GM21423 (cell line): ENCODE measurements around the gene GFRA1.

Experiments used
- ATAC-seq: cut with Tn5 transposase; IDR thresholded peaks from one replicate; pipeline ENCODE4 v1.9.1; 2021; ENCODE audit warnings: mild to moderate bottlenecking, moderate library complexity; ENCODE audit not compliant: unreplicated experiment

Gene GFRA1

GRCh38 chr10:116108095-116108494 lies 164.9 kb downstream of the GFRA1 start:
- no peak for ATAC-seq

DNA sequence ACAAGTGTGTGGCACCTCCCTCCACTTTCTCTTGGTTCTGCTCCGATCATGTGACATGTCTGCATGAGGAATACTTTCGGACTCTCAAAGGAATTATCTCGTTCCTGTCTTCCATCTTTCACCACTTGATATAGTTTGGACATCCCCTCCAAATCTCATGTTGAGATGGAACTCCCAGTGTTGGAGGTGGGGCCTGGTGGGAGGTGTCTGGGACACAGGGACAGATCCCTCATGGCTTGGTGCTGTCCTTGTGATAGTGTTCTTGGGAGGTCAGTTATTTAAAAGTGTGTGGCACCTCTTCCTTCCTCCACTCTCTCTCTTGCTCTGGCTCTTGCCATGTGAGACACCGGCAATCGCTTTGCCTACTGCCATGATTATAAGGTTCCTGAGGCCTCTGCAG lies 166.4 kb downstream of the GFRA1 start:
- ATAC-seq: no peak

GRCh38 chr10:116105264-116105663 lies 167.7 kb downstream of the GFRA1 start:
- ATAC-seq: no peak

DNA sequence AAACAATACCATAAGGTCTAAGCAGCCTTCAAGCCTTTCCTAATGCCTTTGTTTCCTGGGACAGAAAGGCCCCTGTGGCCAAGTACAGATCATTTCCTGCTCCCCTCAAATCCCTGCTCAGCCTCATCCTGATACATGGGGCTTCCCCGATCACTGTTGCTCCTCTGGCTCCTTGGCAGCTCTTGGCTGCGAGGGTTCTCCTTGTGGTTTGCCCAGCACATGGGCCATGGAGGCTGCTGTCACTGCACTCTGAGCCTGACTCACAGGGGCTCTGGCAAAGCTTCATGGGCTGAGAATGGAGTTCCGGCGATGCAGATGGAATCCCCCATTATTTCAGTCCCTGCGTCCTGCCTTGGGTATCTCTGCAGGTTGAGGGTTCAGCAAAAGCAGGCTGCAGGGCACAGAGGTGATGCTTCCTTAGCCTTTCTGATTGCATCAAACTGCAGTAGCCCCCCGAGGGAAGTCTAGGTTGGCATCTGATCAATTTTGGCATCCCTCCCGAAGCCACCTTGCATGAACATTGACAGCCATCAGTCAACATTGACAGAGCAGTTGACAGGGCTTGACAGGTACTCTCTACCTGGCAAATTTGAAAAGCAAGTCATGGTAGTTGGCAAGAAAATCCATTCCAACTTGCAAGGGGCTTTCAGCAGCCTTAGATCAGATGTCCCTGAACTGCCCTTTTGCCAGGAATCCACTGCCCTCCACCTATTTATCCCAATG lies 168.6 kb downstream of the GFRA1 start:
- no peak for ATAC-seq

DNA sequence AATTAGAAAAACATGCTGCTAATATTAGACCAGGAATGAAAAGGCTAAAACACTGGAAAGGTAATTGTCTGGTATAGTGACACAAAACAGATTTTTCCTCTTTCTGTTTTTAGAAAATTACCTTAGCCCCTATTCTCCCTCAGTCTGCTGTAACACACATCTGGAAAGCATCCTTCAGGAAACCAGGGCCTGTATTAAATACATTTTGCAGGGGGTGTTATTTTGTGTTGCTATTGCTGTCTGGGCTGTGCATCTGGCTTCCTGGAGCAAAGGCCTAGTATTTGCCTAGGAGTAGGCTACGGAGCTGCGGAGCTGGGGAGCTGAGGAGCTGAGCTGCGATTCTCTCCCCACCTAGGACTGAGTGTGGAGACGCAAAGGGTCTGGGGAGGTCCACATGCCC lies 169.3 kb downstream of the GFRA1 start:
- ATAC-seq: no peak

DNA sequence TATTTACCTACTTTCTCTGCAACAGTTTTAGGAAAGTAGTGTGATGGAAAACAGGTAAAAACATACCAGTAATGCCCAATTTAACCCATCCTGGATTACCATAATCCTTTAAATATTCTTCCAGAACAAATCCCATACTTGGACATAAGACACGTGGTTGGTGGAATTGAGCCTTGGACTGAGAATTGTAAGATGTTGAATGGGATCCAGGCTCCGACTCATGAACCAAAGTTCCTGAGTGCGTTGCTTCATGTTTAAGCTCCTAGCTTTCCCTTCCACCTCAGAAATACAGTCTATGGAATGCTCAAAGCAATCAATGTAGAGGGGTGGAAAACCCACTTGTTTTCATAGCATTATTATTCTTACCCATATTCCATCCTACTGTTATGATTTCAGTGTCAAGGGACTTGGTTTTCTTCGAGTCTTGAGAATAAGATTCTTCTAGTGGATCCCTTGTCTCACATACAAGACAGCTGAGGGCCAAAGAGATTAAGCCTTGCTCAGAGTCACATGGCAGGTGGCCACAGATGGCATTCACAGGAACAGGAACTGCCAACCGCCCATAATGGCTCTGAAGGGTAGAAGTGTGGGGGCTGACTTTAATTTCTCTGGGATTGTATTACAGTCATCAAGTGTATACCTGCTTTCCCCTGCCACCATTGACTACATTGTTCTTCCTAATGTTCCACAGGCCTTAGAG lies 171.2 kb downstream of the GFRA1 start:
- no peak for ATAC-seq

GRCh38 chr10:116100984-116101383 lies 172.0 kb downstream of the GFRA1 start:
- no peak for ATAC-seq

- no peak for ATAC-seq
Measured at GRCh38 chr10:116099023-116099420, 174.0 kb downstream of the GFRA1 start.

- no peak for ATAC-seq
Measured at GRCh38 chr10:116098411-116099022, 174.5 kb downstream of the GFRA1 start.

GRCh38 chr10:116097239-116097784 lies 175.7 kb downstream of the GFRA1 start:
- no peak for ATAC-seq

- ATAC-seq: no peak
Measured at GRCh38 chr10:116096526-116096925, 176.5 kb downstream of the GFRA1 start.

DNA sequence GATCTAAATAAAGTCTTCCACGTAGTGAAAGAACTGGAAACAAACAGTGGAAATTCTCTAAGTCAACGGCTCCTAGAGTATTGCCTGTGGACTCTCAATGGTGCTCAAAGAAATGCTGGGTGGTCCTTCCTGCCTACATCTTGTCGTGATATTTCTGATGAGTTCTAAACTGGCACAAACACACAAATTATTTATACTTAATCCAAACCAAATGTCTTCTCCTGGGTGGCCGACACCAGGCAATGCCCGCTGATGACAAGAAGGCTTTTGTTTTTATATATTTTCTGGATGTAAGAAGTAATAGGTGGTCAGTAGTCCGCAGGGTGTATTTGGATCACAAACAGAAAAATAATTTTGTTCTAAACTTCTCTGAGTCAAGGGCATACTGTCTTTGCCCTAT lies 178.7 kb downstream of the GFRA1 start:
- no peak for ATAC-seq

- ATAC-seq: no peak
Measured at GRCh38 chr10:116093031-116093430, 180.0 kb downstream of the GFRA1 start.

DNA sequence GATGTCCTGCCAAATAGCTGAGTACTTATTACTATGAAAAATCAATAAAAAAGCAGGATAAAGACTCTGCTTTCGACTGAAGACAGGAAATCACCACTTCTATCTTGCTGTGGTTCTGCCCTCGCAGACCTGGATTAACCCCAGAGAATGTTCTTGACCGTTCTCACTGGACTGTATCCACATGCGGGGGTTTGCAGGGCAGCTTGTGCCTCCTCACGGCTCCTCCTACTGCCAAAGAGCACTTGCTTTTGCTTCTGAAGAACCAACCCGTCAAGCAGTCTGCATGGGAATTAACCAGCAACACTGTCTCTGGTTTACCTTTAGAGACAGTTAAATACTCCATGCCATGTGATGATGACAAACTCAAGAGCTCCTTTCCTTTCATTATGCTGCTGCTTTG lies 184.0 kb downstream of the GFRA1 start:
- ATAC-seq: no peak

DNA sequence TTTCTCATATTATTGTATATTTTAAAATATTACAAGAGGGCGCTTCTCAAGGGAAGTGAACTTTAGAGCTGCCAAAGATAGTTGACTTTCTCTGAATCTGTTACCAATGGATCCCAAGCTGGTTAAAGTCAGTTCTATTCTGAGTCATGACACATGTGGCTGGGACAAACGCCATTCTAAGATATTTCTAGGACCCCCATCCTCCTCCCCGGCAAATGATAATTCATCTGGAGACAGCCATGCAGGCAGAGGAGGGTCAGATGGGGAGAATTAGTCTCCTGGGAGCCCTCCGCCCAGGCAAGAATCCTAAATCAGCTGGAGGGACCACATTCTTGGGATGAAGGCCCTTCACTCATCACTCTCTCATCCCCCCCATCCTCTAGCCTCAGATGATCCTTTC lies 187.7 kb downstream of the GFRA1 start:
- ATAC-seq: no peak

DNA sequence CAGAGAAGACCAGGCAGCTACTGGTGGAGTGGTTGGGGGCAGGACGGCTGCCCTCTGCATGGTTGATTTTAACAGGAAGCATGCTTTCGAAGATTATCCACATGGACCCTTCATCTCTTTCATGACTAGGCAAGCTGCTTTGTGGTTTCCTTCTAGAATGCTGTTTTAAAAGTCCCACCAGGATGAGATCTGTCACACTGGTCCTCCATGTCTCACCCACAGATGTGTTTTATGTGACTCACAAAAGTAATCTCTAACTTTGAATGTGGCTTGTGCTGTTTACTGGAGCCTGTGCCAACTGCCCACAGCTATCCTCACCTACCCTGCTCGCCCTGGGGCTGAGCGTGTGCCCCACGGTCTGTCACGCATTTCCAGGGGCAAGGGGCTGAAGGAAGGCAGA lies 188.8 kb downstream of the GFRA1 start:
- ATAC-seq: no peak

GRCh38 chr10:116083226-116083762 lies 189.7 kb downstream of the GFRA1 start:
- no peak for ATAC-seq

DNA sequence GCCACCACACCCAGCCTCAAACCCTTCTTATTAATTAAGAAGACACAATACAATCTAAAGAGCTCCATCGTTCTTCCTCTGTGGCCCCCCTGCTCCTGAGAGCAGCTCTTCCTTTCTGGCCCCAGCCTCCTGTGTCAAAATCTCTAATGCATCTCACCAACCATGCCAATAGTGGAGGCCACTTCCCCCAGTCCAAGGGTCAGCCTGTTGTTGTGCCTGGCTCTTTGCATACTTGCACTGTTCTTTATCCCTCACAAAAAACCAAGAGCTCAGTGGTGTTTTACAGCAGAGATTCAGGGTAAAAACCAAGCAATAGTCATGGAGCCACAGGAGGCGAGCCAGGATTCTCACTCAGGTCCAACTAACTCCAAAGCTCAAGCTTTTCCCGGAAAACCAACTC lies 190.2 kb downstream of the GFRA1 start:
- ATAC-seq: no peak

- ATAC-seq: no peak
Measured at GRCh38 chr10:116082206-116082605, 190.8 kb downstream of the GFRA1 start.

DNA sequence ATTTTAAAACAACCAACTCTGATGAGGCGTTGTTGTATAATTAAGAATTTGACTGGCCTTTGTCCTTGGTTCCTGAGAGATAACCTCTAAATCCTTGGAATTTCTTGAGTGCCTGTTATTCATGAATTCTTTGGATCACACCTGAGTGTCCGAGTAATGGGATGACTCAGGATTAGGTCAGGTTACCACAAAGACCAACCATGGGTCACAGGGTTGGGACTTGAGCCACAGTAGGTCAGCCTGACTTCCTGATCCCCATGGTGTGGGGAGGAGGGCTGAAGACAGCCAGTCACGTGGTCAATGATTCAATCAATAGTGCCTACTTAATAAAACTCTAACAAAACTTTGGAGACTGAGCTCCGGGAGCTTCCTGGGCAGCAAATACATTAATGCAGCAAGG lies 192.5 kb downstream of the GFRA1 start:
- ATAC-seq: no peak

DNA sequence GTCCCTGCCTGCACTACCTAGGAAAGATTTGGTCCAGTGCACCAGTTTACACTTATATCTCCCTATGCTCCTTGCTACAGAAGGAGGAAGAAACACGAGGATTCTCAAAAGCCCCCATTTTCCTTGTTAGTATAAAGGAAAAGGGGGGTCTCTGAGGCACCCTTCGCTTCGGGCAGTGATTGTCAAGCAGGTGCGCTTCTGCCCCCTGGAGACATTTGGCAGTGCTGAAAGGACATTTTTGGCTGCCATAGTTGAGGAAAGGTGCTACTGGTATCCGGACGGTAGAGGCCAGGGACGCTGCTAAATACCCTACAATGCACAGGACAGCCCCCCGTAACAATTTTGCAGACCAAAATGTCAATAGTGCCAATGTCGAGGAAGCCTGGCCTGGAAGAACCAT lies 193.7 kb downstream of the GFRA1 start:
- no peak for ATAC-seq

DNA sequence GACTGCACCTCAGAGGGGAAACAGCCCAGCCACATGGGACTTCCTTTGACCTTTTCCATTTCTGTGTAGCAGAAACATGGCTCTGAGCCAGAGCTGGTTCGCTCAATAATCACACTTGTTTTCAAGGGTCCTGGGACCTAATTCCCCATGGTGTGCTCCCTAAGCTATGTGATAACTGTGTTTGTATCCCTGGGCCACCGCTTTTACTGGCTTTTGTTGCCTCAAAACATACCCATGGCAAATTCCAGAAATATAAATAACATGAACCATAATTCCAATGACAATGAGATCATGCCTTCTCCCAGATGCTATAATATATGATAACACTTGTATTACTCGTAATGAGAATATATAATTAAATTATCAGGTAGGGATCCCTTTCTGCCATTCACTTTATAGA lies 196.4 kb downstream of the GFRA1 start:
- no peak for ATAC-seq
